Right lobe of liver (tissue), 4 donors: Measurements from ENCODE around the gene RHOXF1.

ENCODE experiments used
- CTCF ChIP-seq, 4 donors: fragments of 200-600 bp in 3 of 4; fragments of 450-650 bp in 1 of 4; IDR thresholded peaks; one replicate each; pipeline versions ENCODE4 v1.5.1 to v1.8.0; 2016 to 2022; ENCODE audit warnings: antibody characterized with exemption in 4 of 4, mild to moderate bottlenecking in 2 of 4
- POLR2A ChIP-seq: fragments of 450-650 bp; IDR thresholded peaks from one replicate; pipeline ENCODE4 v1.6.1; 2017; ENCODE audit warnings: antibody characterized with exemption, mild to moderate bottlenecking
- donor health status: DM: no; HTN: no; CAD: no.
- donor health status: DM: no; HTN: no; CAD: no.
- donor health status: DM: no; HTN: yes; CAD: no.

- TF ChIP-seq CTCF (IDR thresholded peaks at IDR 0.05) (no peak), POLR2A (no peak)
Measured at GRCh38 chrX:120147537-120147936, 31.8 kb upstream of the RHOXF1 start.
